HL-60 (cell line): ENCODE data around the gene BBC3.

Source experiments
- DNase-seq, 2 experiments: peaks; one replicate each; pipeline ENCODE4 v3.0.0-alpha.2; 2010 to 2020; ENCODE audit warnings: low read depth in 1 of 2, low spot score in 1 of 2
- H3K27ac ChIP-seq: fragments of 250-450 bp; sonication (Bioruptor Pico); replicated peaks from 2 replicates; pipeline ENCODE4 v1.5.1; 2020; ENCODE audit warnings: mild to moderate bottlenecking, moderate library complexity
- H3K27me3 ChIP-seq: fragments of 250-450 bp; sonication (Bioruptor Pico); 2 replicates; pipeline ENCODE4 v1.5.1; 2021; ENCODE audit warnings: mild to moderate bottlenecking, moderate library complexity; ENCODE audit not compliant: insufficient read depth, poor library complexity, severe bottlenecking
- H3K4me3 ChIP-seq: replicated peaks from 2 replicates; pipeline ENCODE4 v1.5.1; 2011; ENCODE audit warnings: mild to moderate bottlenecking, control low read depth, low read length; ENCODE audit not compliant: insufficient read depth
- GABPA ChIP-seq: IDR thresholded peaks from 2 replicates; pipeline ENCODE4 v1.6.1; 2012; ENCODE audit warnings: low read depth
- POLR2AphosphoS5 ChIP-seq: IDR thresholded peaks from 2 replicates; pipeline ENCODE4 v1.6.1; 2012; ENCODE audit warnings: low read depth
- REST ChIP-seq: IDR thresholded peaks from 2 replicates; pipeline ENCODE4 v1.6.1; 2012; ENCODE audit warnings: low read depth; ENCODE audit not compliant: insufficient replicate concordance
- SPI1 ChIP-seq: IDR thresholded peaks from 2 replicates; pipeline ENCODE4 v1.6.1; 2012; ENCODE audit warnings: low read depth, mild to moderate bottlenecking, borderline replicate concordance
- TF ChIP-seq, protein P1 (sequence below): IDR thresholded peaks from one replicate; pipeline ENCODE4 v1.5.1; 2011; ENCODE audit warnings: low read length, control low read depth, inconsistent platforms; ENCODE audit not compliant: insufficient read depth

BBC3 gene

DNA sequence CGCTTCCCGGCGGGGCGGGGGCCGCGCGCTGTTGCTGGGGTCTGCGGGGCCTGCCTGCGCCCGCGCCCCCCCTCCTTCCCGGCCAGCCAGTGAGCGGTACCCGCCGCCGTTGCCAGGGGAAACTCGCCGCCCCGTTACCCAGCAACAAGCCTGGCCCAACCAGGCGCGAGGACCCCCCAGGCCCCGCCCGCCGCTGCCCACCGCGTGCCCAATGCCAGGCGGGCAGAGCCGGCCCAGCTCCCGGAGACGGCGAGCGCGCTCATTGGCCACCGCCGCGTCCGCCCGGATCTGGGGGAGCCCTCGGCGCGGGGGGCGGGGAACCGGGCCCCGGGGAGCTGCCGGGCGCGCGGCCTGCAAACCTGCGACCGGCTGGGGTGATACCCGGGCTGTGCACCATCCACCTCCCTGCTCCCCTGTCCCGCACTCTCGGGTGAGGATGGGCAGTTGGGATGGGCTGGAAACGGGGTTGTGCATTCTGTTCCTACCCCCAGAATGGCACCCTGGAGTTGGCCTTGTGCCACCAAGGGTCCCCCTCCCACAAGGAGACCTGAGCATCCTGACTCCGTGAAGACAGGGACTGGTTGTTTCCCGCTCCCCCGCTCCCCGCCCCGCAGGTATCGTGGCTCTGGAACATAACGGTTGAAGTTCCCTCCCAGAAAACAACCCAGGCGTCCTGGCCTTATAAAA is 8.8 kb upstream of the BBC3 start:
- DNase-seq = no peak
- peaks cover 39% of the 10 kb centered on the region for H3K27me3 ChIP-seq

DNA sequence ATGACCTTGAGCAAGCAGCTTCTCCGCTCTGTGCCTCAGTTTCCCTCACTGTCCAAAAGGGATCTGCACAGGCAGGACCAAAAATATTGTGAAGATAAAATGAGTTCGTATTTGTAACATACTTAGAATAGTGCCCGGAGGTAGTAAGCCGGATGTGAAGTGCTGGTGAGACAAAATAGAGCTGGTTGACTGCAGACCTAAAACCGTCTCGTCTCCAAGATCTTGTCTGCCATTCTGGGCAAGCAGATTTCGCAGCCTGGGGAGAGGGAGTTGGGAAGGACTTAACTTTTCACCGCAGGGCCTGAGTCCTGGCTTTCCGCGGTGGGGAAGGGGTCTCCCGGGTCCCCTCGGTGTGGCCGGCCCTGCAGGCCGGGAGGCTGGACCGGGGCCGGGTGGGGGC is 8.2 kb upstream of the BBC3 start:
- Histone ChIP-seq H3K27ac (no peak overlapping the region), H3K4me3 (no peak overlapping the region), H3K27me3 (peaks cover 39% of the 10 kb centered on the region)
- no peak for DNase-seq
- TF ChIP-seq POLR2AphosphoS5 (no peak), REST (no peak), GABPA (no peak), SPI1 (no peak)
- TF ChIP-seq, protein P1, sequence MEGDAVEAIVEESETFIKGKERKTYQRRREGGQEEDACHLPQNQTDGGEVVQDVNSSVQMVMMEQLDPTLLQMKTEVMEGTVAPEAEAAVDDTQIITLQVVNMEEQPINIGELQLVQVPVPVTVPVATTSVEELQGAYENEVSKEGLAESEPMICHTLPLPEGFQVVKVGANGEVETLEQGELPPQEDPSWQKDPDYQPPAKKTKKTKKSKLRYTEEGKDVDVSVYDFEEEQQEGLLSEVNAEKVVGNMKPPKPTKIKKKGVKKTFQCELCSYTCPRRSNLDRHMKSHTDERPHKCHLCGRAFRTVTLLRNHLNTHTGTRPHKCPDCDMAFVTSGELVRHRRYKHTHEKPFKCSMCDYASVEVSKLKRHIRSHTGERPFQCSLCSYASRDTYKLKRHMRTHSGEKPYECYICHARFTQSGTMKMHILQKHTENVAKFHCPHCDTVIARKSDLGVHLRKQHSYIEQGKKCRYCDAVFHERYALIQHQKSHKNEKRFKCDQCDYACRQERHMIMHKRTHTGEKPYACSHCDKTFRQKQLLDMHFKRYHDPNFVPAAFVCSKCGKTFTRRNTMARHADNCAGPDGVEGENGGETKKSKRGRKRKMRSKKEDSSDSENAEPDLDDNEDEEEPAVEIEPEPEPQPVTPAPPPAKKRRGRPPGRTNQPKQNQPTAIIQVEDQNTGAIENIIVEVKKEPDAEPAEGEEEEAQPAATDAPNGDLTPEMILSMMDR = no peak

More for the DNA sequence above, 8.8 kb upstream of the BBC3 start:
- no peak for TF ChIP-seq POLR2AphosphoS5
- no peak for TF ChIP-seq REST
- no peak for TF ChIP-seq SPI1
- TF ChIP-seq, protein P1 = no peak
- no peak for TF ChIP-seq GABPA
- no peak overlapping the region for H3K27ac ChIP-seq
- H3K4me3 ChIP-seq = no peak overlapping the region

DNA sequence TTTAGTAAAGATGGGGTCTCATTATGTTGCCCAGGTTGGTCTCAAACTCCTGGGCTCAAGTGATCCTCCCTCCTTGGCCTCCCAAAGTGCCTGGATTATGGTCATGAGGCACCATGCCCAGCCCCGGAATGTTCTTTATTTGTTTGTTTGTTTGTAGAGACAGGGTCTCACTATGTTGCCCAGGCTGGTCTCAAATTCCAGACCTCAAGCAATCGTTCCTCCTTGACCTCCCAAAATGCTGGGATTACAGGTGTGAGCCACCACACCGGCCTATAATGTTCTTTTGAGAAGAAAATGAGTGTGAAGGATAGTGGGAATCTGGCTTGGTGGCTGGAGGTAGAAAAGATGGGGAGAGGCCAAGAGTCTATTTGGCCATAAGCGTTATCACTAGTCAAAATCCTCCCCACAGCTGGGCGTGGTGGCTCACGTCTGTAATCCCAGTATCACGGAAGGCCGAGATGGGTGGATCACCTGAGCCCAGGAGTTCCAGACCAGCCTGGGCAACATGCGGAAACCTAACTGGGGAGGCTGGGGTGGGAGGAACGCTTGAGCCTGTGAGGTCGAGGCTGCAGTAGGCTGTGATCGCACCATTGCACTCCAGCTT is 5.2 kb upstream of the BBC3 start:
- H3K4me3 ChIP-seq = no peak overlapping the region
- TF ChIP-seq GABPA = no peak
- no peak for TF ChIP-seq POLR2AphosphoS5
- TF ChIP-seq, protein P1 = no peak
- no peak for TF ChIP-seq SPI1
- TF ChIP-seq REST = no peak
- no peak overlapping the region for H3K27ac ChIP-seq
- no peak for DNase-seq
- peaks cover 33% of the 10 kb centered on the region for H3K27me3 ChIP-seq
